NCI-H1092 treated with DMSO at 0.1 percent for 48 hours (cell line): ENCODE results near the gene TMEM208.

ENCODE experiments used
- DNase-seq: peaks from one replicate; lab custom pipeline; 2025; lab: John Stamatoyannopoulos, UW

TMEM208 gene

DNA sequence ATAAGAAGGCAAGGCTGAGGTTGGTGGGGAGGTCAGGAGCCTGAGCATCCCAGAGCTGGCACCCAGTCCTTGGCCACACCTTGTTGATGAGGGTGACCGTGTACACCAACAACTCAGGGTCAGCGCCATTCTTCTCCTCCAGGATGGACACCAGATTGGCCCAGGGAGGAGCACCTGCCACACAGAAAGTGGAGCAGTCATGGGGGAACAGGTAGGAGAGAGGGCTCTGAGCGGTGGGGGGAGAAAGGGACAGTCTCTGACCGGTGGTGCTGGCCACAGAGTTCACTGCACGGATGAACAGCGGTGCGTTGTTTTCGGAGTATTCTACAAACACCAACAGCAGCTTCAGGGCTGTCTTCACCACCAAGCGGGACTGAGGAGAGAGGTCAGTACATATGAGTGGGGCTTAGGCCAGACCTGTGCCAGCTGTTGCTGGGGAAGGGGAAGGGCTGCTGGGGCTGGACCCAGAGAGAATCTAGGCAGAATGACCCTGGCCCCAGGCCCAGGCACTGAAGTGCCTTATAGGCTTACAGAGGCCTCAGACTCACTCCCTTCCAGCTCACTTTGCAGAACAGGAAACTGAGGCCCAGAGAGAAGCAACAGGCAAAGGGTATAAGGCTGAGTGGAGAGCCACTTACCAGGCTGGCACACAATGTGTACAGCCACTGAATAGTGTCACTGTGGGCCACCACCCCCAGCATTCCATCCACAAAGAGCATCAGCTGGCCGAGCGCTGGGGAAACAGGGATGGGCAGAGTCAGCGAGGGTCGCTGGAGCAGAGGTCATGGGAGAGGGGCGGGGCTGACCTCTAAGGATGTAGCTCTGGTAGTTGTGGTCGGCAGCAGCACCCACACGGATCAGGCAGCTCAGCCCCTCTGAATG, 10.7 kb downstream of the TMEM208 start:
- no peak for DNase-seq

DNA sequence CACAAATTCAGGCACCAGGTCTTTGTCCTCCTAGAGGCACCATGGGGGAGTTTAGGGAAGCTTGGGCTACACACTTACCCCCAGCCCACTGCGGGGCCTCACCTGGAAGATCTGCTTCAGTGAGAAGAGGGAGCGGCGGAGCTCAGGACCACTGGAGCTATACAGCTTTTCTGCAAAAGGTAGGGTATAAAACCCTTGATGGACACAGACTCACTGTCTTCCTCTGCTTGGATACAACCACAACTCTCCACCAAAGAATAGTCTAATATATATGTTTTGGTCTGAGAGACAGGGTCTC, 11.3 kb downstream of the TMEM208 start:
- no peak for DNase-seq

DNA sequence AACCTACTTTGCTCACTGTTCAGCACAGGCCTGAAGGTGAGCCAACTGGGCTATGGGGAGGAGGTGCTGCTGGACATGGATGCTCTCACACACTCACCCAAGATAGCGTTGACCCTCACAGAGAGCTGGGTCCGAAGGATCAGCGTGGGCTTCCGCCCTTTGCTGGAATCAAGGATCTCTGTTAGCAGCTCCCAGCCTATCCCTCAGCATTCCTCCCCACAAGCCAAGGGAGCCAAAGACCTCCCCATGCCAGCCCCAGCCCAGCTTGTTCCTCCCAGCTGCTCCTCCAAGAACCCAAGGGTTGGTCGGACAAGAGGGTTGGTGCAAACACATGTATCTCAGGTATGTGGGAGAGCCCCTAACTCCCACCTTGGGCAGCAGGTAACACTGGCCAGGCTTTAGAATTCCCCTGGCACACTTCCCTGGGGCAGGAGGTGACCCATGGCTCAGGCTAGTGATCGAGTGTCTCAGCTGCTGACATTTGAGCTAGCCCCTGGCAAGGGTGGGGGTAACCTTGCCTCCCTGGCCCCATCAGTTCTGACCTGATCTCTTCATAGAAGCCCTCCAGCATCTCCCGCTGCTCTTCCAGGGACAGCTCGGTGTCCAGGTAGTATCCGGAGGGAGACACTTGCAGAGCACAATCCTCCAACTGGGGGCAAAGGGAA, 12.0 kb downstream of the TMEM208 start:
- no peak for DNase-seq

DNA sequence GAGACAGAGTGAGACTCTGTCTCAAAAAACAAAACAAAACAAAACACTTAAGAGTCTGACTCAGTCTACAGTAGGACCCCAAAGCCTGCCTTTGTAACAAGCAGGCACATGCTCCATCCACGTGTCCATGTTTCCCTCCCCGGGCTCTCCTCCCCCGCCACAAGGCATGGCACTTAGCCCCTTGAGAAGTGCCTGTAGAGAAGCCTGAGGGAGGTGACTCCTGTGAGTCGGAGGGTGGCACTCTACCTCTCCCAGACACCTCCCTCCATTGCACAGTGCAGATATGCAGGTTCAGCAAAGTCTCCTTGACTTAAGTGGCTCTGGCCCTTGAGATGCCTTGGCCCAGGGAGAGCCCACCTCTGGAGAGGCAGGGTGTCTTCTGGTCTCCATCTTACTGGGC, 13.6 kb downstream of the TMEM208 start:
- DNase-seq: no peak

DNA sequence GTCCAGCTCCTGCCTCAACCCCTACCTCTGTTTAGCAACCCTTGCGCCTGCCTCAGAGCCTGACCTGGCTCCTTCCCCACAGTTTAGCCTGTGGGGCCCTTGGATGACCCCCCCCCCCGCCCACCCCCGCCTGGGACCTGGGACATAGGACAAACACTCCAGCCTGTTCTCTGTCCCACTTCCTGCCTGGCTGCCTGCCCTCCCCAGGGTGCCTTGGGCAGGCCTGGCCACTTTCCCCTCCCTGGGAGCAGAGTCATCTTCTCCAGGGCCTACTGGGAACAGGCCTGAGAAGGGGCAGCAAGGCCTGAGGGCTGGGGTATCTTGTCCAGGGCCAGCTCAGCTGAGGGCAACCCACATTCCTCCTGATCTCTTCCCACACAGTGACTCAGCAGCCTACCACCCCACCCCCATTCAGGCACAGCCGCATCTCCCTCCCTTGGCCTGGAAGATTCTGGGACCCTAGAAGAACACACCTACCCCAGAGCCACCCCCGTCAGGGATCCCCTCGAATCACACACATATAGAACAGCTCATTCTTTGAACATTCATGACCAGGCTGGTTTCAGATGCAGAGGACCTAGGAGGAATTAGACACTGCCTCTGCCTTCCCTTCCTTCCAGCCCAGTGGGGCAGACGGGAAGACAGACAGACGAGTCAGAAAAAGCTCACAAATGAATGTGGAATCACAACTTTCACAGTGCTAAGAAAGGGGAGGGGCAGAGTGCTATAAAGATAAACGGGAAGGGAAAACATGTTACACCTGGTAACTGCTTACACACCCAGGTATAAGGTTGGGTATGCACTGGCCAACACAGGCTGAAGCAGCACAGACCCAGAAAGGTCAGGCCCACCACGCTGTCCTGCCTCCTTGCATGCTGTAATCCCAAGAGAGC, 14.3 kb downstream of the TMEM208 start:
- DNase-seq: no peak

DNA sequence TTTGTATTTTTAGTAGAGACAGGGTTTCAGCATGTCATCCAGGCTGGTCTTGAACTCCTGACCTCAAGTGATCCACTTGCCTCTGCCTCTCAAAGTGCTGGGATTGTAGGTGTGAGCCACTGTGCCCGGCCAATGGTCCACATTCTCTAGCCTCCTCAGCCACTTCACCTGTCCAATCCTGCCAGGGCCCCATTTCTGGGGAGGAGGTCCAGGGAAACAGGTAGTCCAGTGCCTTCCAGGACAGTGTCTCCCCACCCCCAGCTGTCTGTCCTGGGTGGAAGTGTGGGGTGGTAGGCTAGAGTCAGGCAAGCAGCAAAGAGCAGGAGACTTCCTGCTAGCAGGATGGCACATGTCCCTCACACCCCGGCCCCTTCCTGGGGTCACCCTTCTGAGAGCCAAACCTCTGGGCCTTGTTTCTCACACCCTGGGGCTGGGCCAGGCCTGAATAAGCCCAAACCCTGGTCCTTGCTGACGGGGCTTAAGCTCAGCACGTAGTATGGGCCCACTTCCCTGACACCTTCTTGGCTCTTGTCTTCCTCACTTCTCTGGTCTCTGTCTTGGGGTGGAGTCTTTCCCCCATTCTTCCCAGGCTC, 15.3 kb downstream of the TMEM208 start:
- no peak for DNase-seq

DNA sequence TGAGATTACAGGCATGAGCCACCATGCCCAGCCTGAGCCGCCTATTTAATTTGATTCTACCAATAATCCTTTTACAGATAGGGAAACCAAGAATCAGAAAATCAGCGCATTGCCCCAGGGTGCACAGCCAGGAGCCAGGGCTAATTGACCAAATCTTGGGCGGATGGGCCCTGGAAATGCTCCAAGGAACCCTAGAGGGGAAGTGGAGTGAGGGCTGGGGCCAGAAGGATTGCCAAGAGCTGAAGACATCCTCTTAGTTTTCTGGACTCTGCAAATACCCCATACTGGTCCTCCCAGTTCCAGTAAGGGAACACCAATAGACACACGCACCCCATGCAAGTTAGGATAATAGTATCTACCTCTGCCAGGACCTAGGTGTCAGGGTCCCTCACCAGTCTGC, 16.6 kb downstream of the TMEM208 start:
- DNase-seq: no peak

DNA sequence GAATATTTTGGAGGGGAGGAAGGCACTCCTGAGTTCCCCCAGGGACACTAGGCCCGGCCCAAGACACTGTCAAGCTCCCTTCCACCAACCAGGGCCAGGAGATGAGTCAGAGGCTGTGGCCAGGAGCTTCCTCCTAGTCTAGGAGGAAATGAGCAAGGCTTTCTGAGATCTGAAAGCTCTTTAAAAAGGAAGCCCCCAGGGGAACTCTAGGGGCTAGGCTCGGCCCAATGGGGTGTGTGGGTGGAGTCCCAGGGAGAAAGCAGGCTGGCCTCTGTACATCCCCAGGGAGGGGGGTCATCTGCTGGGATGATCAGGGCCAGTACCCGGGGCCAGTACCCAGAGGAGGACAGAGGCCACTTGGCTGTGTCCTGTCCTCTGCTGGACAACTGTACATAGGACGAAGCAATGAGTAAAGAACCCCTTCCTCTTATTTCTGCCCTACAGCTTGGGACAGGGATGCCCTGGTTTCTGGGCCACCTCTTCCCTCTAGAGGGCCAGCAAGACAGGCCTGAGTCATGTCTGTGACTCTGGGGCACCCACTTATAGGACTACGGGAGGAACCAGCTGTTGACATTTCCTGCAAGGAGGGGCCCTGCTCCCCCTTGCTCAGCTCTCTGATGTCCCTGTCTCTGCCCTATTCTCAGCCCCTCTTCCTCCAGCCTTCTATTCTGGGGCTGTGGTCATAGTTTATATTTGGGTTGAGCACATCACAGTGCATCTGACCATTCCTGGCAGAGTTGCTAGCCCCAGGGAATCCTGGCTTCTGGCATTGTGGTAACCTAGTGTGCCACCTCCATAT, 17.7 kb downstream of the TMEM208 start:
- DNase-seq: no peak

DNA sequence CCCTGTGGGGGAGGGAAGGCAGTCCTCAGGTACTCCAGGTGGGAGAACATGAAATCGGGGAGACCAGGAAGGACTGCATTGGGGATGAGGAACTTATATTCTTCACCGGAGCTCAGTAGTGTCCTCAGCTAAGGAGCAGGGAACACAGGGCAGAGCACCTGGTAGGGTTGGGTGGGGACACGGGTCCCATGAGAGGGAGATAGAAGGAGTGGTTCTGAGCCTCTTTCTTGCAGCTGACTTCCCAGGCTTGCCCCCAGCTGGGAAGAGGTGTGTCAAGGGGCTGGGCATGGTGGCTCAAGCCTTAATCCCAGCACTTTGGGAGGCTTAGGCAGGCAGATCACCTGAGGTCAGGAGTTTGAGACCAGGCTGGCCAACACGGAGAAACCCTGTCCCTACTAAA, 18.3 kb downstream of the TMEM208 start:
- no peak for DNase-seq

DNA sequence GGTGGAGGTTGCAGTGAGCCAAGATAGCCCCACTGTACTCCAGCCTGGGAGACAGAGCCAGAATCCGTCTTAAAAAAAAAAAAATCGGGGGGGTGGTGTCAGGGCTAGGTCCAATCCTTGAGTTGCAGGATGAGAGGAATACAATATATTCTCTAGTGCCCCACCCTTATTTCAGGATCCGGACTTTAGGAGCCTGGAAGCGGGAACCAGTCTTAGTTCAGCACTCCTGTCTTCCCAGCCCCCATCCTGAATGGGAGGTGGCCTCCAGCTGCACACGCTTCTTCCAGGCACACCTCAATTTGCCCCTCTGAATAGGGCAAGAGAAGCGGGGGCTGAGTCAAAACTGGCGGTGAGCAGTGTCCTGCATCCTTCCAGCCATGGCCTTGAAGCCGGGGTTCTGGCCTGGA, 18.7 kb downstream of the TMEM208 start:
- DNase-seq: no peak

DNA sequence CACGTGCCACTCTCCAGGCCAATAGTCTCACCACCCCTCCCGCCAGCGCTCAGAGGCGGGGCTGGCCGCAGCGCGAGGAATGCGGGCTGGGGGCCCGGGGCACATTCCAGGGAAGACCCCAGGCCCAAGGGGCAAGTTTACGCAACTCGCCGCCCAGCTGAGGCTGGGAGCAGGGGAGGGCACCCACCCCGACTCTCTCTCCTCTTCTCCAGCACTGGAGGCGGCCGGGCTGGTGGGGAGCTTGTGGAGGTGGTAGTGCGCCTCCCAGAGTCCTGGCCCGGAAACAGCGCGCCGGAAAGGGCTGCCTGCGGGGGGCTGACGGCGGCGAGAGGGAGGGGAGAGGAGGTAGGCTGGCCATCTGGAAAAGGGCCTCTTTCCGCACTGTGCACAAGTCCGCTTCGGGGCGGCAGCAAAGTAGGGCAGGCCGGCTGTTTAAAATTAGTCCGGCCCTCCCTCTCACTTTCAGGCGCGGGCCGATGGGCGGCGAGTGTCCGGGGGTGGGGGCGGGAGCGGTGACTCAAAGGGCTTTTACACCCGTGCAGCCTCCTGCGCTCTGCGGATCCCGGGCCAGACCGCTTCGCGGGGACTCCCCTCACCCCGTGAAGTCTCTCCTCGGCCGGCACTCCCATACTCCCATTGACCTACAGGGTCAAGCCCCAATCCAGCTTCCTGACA, 19.3 kb downstream of the TMEM208 start:
- DNase-seq: no peak

DNA sequence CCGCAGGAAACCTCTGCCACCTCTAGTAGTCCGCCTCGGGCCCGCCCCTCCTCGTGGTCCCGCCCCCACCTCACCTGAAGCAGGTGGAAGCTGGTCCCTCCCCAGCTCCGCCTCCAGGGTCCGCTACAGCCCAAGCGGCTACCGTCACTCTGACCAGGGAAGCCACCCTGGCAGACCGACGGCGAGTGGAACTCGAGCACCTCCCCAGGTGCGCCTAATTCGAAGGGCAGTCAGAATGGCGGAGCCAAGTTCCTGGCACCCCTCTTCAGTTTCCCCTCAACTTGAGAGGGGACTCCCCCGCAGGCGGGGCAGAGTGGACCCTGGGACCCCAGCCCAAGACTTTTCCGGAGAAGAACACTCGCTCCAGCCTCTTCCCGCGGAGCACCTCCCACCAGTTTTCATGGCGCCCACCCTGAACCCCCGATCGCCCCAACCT, 19.8 kb downstream of the TMEM208 start:
- no peak for DNase-seq

DNA sequence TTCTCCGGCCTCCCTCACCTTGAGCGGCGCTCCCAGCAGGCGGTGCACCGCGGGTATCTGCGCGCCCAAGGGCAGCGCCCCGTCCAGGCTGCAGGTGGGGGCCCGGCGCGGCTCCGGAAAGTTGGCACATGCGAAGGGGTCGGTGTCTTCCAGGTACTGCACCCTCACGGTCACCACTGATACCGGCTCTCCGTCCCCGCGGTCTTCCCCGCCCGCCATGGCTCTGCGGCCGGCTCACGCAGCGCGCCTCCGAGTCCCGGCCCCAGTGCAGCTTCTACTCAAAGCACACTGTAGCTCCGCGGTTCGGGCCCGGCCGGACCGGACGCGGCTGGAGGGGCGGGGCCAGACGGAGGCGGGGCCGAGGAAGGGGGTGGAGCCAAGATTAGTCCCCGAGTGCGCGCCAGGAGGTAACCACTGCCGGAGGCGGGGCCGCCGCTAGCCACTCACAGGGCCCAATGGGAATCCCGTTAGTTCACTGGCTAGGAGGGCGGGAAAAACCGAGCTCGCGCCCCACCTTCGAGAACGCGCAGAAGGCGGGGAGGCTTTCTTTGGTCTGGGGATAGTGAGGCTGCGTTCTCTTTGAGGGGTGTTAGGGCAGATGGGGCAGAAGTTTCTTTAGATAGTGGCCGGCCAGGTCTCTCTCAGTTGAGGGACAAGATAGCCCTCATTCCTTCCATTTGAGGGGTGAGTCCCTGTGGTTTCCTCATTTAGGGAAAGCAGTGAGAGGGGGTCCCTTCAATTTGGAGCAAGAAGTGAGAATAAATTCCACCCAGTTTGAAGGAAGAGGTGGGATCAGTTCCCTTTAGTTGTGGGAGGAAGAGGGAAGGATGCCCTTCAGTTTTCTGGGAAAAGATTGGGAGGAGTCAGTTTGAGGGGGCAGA, 20.5 kb downstream of the TMEM208 start, which contains the start of gene FHOD1:
TSS of gene FHOD1 (minus strand) at position 290 of the 881 bp plus-strand sequence. CDS start at position 219, 71 bp downstream.
- DNase-seq: peak; percentile 57

DNA sequence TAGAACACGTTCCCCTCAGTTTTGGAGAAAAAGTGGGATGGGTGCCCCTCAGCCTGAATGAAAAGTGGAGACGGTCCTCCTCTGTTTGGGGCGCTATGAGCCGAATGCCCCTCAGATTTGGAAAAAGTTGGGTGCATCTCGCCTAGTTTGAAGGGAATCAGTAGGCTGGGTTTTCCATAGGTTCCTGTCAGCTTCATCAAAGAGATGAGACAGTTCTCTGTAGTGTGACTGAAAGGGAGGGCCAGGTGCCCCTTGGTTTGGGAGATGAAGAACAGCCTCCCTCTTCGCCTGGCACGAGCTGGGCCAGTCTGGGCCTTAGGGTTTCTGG, 21.1 kb downstream of the TMEM208 start:
- no peak for DNase-seq

DNA sequence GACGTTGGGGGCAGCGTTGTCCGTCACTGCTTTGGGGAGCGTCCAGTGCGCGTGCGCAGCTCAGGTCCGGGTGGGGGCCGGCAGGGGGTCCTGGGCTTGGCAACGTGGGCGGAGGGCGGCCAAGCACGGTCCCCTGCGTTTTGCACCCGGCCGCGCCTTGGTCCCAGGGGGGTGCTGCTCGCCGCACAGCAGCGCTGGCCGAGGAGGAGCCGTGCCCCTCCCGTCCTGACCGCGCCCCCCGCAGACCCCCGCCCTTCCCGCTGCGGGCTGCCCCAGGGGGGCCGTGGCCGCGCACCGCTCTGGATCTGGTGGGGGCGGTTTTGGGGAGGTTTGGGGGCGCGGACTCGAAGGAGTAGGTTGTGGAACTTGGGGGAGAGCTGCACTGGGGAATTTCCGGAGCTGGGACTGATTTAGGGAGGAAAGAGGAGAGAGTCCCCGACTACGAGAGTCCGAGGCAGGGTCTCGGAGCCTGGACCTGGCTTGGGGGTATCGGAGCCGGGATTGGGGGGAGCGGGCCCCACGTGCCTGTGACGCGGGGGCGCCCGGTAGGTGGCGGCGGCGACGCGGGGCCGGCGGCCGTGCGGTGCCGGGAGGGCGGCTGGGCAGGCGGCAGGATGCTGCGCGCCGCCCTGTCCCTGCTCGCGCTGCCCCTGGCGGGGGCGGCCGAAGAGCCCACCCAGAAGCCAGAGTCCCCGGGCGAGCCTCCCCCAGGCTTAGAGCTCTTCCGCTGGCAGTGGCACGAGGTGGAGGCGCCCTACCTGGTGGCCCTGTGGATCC, 21.7 kb downstream of the TMEM208 start, which contains the start of gene SLC9A5:
TSS of gene SLC9A5 (plus strand) at position 579 of the 777 bp plus-strand sequence. CDS start at position 615, 36 bp downstream.
- no peak for DNase-seq

DNA sequence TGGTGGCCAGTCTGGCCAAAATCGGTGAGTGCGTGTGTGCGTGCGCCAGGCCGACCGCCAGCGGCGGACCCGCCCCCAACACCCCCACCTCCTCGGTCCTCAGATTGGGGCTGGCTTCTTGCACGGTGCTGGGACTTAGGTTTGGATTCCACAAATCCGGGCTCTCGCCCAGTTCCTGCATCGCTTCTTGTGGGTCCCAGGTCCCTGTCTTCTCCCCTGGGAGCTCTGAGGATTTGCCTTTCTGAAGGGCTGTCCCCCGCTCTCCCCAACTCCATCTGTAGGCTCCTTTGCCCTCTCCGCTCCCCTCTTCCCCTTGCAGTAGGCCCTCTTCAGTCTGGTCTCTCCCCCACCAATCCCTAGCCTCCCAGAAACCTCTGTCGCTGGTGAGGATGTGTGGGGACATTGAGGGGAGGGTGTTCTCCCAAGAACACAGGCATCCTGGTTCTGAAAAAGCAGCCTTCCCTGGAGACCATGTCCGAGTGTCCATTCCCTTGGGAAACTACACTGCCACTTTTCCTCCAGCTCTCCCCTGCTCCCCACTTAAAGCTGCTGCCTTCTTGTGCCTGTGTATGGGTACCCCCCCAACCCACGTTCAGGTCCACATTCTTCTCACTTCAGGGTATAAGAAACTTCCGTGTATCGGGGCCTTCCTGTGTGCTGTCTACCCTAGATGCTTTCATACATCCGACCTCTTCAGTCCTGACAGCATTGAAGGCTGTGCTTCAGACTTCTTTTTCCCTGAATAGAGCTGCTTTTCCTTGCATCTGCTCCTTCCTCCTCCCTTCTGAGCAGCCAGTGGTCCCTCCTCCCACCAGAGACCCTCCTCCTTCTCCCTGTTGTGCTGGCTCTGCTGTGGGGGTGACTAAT, 22.5 kb downstream of the TMEM208 start:
- no peak for DNase-seq

DNA sequence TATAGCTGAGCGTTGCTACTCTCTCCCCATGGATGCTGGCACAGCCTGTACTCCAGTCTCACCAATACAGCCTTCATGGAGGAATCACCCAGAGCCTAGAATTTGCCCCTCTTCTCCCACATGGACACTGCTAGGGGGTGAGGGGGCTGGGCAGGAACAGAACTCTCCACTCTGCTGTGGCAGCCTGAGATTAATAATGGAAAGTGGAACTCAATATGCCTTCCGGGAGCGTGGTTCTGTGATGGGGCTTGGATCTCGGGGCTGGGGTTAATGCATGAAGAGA, 23.1 kb downstream of the TMEM208 start:
- no peak for DNase-seq
